Loucy (cell line): ENCODE measurements around the gene SAPCD2.

Experiments used
- EZH2phosphoT487 ChIP-seq: fragments of 200-600 bp; IDR thresholded peaks from 2 replicates; pipeline ENCODE4 v1.6.1; 2018; ENCODE audit warnings: antibody characterized with exemption, mild to moderate bottlenecking, moderate library complexity, borderline replicate concordance
- TF ChIP-seq, protein P1 (sequence below): fragments of 200-600 bp; sonication (generic); conservative IDR thresholded peaks from 2 replicates; pipeline ENCODE4 v1.5.1; 2014; ENCODE audit warnings: mild to moderate bottlenecking, antibody characterized with exemption, low read length

DNA sequence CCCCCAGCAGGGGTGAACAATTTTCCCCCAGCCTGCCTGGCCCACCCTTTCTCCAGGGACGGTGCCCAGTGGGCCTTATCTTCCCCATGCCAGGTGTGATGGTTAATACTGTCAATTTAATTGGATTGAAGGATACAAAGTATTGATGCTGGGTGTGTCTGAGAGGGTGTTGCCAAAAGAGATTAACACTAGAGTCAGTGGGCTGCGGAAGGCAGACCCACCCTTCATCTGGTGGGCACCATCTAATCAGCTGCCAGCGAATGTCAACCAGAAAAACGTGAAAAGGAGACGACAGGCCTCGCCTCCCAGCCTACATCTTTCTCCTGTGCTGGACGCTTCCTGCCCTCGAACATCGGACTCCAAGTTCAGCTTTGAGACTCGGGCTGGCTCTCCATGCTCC is 32.9 kb downstream of the SAPCD2 start:
- TF ChIP-seq, protein P1, sequence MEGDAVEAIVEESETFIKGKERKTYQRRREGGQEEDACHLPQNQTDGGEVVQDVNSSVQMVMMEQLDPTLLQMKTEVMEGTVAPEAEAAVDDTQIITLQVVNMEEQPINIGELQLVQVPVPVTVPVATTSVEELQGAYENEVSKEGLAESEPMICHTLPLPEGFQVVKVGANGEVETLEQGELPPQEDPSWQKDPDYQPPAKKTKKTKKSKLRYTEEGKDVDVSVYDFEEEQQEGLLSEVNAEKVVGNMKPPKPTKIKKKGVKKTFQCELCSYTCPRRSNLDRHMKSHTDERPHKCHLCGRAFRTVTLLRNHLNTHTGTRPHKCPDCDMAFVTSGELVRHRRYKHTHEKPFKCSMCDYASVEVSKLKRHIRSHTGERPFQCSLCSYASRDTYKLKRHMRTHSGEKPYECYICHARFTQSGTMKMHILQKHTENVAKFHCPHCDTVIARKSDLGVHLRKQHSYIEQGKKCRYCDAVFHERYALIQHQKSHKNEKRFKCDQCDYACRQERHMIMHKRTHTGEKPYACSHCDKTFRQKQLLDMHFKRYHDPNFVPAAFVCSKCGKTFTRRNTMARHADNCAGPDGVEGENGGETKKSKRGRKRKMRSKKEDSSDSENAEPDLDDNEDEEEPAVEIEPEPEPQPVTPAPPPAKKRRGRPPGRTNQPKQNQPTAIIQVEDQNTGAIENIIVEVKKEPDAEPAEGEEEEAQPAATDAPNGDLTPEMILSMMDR = no peak
- no peak for TF ChIP-seq EZH2phosphoT487
